Stimulated activated naive CD8-positive, alpha-beta T cell treated with anti-CD3 and anti-CD28 coated beads, Interleukin-15, Interleukin-2, amounts not matched to agents 100 U/mL and 50 U/mL, for 24 hours (primary cell): ENCODE measurements around the gene CLCNKA.
"Not testable (repeated sequence)": the region's sequence is repeated elsewhere in the genome, so short reads cannot be mapped to it uniquely, and the experiment has no call there.

ENCODE experiments used
- ATAC-seq: fragments of 150-1000 bp; cut with Tn5 transposase; one replicate; pipeline ENCODE4 v1.10.0; 2021
- DNase-seq: peaks from one replicate; pipeline ENCODE4 v3.0.0; 2021

The CLCNKA gene

DNA sequence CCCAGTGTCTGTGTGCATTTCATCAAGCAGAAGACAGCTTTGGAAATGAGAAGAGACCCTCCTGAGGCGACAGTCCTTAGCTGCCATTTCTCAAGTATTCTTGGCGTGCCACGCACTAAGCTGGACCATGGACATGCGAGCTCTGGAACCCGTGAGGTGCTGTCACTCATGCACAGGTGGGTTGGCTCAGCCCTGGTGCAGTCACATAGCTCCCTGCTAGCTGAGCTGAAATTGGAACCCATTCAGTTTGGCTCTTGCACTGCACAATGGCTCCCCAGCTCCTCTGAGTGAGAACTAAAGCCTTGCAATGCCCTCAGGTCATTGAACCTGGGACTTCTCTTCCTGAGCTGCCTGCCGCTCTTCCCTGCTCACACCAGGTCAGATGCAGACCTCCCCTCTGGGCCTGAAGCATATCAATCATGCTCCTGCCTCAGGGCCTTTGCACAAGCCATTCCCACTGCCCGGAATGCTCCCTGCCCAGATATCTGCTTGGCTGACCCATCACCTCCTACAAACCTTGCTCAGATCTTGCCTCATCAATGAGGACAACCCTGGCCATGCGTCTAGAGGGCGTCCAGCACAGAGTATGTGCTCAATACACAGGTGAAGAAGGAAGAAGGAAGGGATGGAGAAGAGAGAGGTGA lies 24.1 kb upstream of the CLCNKA start:
- DNase-seq (no peak), ATAC-seq (no peak)

DNA sequence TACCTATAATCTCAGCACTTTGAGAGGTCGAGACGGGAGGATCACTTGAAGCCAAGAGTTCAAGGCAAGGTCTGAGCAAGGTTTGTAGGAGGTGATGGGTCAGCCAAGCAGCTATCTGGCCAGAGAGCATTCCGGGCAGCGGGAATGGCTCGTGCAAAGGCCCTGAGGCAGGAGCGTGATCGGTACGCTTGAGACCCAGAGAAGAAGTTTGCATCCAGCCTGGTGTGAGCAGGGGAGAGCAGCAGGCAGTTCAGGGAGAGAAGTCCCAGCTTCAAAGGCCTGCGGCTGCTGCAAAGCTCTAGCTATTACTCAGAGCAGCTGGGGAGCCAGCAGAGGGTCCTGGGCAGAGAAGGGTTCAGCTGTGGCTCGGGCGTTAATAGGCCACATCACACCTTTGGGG lies 22.9 kb upstream of the CLCNKA start:
- ATAC-seq, result no peak

DNA sequence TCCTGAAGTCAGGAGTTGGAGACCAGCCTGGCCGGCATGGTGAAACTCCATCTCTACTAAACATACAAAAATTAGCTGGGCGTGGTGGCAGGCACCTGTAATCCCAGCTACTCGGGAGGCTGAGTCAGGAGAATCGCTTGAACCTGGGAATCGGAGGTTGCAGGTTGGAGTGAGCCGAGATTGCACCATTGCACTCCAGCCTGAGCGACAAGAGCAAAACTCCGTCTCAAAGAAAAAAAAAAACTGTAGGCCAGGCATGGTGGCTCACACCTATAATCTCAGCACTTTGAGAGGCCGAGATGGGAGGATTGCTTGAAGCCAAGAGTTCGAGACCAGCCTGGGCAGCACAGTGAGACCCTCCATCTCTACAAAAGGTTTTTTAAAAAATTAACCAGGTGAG lies 20.6 kb upstream of the CLCNKA start:
- not testable (repeated sequence) for ATAC-seq, DNase-seq

More for the DNA sequence above, 22.9 kb upstream of the CLCNKA start:
- no peak for DNase-seq

DNA sequence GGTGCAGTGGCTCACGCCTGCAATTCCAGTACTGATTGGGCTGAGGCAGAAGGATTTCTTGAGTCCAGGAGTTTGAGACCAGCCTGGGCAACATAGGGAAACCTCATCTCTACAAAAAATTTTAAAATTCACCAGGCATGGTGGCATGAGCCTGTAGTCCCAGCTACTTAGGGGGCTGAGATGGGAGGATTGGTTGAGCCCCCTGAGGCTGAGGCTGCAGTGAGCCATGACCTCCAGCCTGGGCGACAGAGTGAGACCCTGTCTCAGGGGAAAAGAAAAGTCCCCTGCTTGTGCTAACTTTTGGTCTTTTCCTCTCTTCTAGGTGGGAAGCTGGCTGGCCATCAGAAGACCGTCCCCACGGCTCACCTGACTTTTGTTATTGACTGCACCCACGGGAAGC lies 16.2 kb upstream of the CLCNKA start:
- ATAC-seq, result no peak
- no peak for DNase-seq

DNA sequence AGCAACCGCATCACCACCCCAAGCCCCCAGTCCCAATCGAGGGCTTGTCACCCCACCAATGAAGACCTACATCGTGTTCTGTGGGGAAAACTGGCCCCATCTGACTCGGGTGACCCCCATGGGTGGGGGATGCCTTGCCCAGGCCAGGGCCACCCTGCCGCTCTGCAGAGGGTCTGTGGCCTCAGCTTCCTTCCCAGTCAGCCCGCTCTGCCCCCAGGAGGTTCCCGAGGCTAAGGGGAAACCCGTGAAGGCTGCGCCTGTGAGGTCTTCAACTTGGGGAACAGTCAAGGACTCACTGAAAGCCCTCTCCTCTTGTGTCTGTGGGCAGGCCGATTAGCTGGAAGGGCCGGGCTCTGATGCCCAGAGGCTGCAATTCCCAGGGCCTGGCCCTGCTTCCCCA lies 15.8 kb upstream of the CLCNKA start:
- ATAC-seq, result no peak

DNA sequence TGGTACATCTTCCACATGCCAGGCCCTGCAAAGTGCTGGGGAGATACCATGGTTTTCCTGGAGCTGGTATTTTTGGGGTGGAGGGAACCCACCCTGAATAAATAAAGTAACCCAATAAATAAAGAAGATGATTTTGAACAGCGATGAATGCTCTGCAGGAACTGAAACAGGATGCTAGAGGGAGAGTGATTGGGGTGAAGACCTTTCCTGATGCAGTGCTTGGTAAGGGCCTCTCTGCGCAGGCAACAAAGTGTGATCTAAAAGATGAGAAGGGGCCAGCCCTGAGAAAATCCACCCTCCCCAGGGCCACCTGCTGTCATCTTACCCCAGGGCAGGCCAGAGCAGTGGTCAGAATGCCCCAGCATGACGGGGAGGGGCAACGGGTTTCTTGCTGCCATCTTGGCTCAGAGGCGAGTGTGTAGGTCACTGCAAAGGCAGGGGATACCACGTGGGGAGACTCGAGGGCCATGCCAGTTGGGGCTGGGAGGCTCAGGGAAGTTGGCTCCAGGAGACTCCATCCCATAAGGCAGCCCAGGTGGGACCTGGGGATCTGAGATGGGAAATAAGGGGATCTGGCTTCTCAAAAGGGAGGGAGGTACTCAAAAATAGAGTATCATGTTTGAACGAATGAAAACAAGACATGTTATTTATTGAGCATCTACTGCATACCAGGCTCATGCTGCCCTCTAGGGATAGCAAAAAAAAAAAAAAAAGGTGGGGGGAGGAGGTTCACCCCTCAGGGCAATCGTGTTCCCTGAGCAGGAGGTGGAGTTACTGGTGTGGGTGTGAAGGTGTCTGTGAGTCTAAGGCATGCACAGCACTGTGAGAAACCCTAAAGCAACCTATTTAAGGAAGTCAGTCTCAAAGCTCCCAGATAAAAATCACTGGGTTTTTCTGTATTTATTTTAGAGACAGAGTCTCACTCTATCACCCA lies 15.0 kb upstream of the CLCNKA start:
- ATAC-seq (peak; percentile 76), DNase-seq (no peak)

More for the DNA sequence above, 15.8 kb upstream of the CLCNKA start:
- no peak for DNase-seq

DNA sequence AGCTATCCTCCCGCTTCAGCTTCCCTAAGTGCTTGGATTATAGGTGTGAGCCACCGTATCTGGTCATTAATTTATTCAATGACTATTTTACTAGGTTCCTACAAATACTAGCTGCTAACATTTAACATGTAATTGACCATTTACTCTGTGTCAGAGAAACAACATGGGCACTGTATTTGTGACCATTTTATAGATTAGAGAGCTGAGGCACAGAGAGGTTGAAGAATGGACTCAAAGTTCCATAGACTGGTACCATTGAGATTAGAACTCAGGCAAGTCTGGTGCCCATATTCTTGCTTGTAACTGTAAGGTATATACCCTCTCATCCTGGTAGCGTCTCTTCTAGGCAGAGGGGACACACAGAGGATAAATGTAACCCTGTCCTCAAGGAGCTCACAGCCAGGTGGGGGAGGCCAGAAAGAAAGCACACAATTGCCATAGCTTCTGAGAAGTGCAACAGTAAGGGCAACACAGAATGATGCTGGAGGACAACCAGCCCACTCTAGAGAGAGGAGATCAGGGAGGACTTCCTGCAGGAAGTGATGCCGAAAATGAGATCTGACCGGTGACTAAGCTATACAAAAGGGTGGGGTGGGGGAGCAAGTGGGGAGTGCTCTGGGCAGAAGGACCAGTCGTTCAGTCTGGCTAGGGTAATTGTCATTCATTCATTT lies 14.0 kb upstream of the CLCNKA start:
- DNase-seq, result no peak
- ATAC-seq, result no peak

DNA sequence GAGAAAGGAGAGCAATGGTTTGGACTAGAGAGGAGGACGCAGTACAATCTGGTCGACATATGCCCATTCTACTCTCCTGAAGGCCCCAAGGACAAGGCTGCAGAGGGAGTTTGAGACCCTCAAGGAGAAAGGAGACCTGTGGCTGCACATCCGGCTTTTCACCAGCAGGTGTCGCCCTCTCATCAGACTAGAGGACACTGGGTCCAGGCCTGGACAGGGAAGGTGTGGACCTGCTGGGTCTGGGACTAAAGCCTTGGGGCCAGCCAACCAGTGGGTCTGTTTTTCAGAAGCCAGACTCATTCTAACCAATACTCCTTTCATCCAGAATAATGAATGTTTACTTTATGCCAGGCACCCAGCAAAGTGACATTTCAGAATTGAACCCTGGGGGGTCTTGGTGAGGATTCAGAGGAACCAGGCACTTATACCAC lies 12.8 kb upstream of the CLCNKA start:
- DNase-seq (peak; percentile 83), ATAC-seq (no peak)

DNA sequence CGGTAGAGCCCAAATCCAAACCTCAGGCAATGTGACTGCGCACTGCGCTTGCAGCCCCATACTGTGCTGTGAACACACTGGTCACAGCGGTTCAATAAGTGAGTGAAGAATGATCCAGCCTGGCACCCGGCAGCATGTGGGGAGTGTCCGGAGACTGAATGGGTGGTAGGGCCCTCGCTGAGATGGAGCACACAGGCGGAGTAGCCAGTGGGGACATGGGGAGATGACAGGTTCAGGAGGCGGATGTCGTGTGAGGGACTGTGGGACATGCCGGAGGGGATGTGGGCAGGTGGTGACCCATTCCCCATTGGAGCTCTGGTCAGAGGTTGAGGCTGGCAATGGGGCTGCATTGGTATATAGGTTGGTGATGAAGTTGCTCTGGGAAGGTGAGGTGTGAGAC lies 12.2 kb upstream of the CLCNKA start:
- DNase-seq (no peak), ATAC-seq (no peak)

DNA sequence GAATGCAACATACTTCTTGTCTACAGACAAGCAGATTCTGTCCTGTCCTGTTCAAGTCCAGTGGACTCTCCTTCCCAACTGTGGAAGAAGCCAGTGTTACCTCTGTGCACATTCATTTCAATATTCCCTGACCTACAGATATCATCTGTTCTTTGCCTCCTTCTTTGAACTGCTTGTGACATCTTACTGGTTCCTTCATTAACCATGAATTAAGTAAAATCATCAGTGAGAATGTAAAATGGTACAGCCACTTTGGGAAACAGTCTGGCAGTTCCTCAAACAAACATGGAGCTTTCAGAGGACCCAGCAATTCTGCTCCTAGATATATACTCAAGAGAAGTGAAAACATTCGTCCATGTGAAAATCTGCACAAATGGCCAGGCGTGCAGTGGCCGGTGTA lies 11.0 kb upstream of the CLCNKA start:
- ATAC-seq, result no peak

DNA sequence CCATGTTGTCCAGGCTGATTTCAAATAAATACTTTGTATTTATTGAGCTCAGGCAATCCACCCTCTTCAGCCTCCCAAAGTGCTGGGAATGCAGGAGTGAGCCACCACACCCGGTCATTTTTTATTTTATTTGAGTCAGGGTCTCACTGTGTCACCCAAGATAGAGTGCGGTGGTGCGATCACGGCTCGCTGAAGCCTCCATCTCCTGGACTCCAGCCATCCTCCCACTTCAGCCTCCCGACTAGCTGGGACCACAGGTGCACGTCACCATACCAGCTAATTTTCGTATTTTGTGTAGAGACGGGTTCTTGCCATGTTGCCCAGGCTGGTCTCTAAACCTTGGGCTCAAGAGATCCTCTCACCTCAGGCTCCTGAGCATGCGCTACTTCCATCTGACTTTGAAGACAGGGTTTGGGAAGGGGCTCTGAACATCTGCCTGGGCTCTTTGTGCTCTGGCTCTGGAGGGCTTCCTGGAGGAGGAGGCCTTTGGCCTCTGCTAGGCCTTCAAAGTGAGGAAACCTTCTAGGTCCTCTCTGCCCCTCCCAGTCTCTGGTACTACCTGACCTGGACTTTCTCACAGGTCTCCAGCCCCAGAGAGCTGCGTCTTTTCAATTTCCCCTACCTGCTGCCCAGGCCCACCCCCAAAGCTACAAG lies 9.8 kb upstream of the CLCNKA start:
- DNase-seq (no peak), ATAC-seq (no peak)

More for the DNA sequence above, 11.0 kb upstream of the CLCNKA start:
- no peak for DNase-seq

DNA sequence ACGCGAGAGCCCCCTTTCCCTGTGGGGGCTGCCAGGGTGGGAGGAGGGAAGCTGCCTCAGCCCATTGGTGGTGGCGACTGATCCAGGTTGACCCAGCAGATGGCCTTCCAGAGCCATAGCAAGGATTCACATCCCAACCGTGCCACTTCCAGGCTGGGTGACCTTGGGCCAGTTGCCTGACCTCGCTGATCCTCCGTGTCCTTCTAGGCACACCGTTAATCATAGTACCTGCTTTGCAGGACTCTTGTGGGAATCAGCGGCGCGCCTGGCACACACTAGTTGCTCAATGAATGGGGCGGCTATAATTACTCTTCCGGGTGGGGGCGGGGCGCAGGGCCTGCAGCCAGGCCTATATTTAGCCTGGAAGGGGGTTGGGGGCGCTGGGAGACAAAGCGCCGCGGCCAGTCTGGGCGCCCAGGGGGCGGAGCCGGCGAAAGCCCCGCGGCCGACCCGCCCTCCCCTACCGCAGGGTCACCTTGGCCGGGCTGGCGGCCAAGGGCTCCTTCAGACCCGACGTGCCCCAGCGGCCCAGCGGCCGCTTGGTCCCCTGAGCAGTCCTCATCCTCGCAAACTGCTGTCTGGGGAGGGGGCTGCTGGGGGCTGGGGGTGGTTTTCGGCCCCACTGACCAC lies 9.1 kb upstream of the CLCNKA start:
- ATAC-seq (peak; percentile 44), DNase-seq (peak; percentile 61)

DNA sequence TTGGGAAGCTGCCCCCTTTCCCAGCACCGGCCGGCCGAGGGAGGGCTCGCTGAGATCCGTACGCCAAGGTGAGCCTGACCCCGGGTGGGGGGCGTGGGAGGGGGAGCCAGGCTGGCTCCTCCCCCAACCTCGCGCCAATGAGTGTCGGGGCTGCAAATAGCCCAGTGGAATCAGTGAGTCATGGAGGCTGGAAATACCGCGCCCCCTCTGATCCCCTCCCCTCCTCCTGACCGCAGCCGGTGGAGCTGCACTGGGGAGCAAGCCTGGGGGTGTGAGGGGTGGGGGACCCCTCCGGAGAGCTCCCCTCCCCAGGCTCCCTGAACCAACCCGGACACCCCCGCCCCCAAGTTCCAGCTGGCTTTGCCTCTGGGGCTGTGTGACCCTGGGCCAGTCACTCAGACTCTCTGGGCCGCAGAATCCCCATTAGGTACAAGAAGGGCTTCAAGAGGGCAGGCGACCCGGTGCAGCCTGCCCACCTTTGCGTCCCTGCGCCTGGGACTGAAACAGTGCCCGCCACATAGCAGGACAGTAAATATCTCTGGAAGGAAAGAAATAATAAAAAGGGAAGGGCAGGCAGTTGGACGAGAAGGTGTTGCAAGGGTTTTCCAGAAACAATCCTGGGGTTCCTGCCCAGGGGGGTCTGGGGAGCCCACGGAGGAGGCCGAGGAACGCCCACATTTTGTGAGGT lies 8.5 kb upstream of the CLCNKA start:
- ATAC-seq (peak; percentile 69), DNase-seq (peak; percentile 73)

DNA sequence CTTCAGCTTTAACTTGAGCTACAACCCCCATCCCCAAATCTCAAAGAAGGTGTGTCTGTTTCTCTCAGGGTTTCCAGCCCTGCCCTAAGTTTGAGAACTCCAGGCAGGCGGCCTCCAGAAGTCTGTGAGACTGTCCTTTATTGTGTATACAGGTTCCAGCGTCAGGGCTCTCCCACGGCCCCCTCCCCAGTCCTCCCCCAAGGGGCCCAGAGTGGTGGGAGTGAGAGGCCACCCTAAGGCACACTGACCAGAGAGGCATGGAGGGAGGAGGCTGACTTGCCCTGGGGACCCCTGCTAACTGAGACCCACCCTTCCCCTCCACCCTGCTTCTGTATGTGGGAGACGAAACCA lies 8.0 kb upstream of the CLCNKA start:
- ATAC-seq, result no peak
- DNase-seq, result no peak

DNA sequence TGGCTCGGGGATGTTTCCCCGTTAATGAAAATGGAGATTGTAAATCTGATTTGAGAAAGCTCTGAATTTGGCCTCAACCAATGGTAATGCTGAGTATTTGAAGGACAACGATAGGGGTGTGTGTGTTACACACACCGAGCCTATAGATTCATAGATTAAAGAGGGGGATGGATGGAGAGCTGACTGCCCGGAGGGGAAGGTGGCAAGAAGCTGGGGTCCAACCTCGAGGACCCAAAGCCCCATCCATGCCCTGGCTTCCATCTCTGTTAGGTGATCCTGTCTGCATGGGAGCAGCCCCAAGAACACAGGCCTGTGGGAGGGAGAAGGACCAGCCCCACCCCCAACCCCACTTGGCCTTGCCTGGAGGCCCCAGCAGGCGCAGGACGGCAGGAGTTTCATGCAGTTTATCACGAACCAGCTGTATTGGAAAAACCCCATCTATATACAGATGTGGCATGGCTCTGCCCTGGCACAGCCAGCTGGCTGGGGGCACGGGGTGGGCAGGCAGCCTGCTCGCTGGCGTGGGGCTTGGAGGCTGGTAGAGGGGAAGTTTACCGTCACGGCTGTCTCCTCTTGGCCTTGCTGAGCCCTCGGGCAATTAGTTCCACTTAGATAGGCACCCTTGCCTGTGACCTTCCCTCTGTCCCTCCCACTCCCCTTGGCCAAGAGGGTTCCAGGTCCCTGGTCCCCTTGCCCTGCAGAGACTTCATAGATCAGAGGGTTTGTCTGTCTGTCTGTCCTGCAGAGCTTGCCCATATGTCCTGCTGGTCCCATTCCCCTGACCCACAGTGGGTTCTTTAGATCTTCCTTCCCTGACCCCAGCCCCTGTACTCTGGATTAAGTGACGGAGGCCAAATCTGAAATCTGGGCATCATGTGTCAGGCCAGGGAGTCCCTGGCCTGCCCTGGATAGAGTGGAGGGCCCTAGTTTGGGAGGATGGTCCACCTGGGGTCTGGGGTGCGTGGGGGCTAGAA lies 7.0 kb upstream of the CLCNKA start:
- peak; percentile 25 for DNase-seq

DNA sequence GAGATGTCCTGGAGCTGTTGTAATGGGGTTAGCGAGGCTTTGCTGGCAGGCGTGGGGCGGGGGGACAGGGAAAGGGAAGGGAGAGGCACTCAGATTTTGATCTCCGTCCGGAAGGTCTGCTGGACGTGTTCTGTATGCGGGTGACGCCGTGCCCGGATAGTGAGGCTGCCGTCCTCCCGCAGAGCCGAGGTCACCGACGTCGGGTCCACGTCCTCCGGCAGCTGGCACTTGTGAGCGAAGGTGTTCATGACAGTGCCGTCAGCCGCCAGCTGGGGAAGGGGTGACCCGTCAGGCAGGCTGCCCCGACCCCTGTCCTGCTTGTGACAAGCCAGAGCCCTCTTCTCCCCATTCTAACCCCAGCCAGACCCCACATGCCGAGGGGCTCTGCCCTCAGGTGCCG lies 6.3 kb upstream of the CLCNKA start:
- DNase-seq (no peak), ATAC-seq (no peak)

More for the DNA sequence above, 7.0 kb upstream of the CLCNKA start:
- ATAC-seq, result no peak

DNA sequence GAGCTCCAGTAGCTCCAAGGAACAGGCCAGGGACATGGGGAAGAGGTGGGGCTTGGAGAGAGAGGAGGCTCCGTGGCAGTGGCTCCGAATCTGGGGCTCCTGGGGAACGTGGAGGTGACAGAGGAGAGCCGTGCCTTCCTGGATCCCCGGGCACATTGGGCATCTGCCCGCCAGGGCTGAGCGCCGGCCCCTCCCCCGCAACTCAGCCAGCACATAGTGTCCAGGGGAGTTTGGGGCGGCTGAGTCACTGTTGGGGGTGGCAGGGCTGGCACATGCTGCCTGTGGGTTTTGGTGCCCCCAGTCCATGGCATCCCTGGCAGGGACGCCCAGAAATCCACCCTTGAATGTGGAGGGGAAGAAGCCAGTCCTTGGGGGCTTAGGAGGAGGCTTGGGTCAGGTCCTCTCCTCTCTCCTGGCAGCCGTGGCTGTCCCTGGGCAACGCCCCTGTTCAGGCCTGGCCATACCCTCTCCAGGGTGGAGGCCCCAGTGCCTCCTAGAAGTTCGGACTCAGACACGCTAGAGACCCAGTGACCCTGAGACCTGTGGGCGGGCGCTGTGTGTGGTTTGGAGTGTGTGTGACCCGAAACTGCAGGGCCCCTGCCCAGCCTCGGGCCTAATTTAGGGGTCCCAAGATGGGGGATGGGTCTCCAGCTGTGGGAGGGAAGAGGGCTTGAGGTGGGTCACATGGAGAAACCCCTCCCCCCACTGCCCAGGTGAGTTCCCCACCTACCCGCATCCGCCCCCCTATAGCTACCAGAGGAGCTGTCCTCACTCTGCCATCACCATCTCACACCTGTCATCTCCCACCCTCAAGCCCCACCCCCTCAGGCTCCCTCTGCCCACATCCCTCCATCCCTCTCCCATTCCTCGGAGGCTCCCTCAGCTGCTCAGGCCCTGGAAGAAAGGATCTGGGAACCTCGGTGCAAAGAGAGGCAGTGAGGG lies 5.6 kb upstream of the CLCNKA start:
- ATAC-seq, result no peak

DNA sequence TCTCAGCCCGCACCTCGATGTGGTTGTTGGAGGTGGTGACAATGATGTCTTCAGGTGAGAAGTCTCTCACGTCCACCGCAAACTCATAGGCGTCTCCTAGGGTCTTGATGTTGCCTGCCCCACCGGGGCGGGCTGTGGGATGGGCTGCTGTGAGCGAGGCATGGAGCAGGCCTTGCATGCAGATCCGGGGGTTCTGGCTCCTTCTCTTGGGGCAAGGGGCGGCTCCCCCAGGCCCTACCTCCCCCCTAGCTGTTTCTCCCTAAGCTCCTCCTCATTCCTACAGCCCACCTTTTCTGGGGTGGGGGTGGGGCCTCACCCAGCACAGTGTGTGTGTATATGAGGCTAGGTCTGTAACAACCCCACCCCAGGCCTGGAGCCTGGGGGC lies 4.8 kb upstream of the CLCNKA start:
- DNase-seq (no peak), ATAC-seq (no peak)

More for the DNA sequence above, 5.6 kb upstream of the CLCNKA start:
- no peak for DNase-seq
